Panc1 (cell line): Measurements from ENCODE around the gene APAF1.

ENCODE experiments used
- SIN3A ChIP-seq: IDR thresholded peaks from 2 replicates; pipeline ENCODE4 v1.6.1; 2012; ENCODE audit warnings: low read depth, mild to moderate bottlenecking, low read length, moderate library complexity, borderline replicate concordance; ENCODE audit not compliant: insufficient read depth
- TF ChIP-seq, protein P1 (sequence below): fragments of 450-650 bp; IDR thresholded peaks from 2 replicates; pipeline ENCODE4 v1.5.1; 2017; ENCODE audit warnings: mild to moderate bottlenecking

DNA sequence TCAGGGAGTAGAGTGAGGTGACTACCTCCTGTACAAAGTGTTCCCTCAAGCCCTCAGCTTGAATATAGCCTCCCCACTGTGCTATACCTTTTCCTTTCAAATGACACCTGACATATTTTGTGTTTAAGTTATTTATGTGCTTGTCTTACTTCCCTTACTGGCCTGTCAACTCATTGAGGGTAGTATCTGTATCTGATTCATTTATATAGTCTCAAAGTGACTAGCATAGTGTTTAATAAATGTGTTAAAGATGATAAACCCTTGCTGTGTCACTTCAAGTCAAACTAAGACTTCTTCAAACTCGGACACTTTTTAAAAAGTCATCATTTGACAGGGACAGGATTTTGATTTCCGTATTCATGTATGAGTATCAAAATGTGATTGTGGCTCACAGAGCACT is 52.1 kb downstream of the APAF1 start:
- TF ChIP-seq SIN3A: no peak
- TF ChIP-seq, protein P1, sequence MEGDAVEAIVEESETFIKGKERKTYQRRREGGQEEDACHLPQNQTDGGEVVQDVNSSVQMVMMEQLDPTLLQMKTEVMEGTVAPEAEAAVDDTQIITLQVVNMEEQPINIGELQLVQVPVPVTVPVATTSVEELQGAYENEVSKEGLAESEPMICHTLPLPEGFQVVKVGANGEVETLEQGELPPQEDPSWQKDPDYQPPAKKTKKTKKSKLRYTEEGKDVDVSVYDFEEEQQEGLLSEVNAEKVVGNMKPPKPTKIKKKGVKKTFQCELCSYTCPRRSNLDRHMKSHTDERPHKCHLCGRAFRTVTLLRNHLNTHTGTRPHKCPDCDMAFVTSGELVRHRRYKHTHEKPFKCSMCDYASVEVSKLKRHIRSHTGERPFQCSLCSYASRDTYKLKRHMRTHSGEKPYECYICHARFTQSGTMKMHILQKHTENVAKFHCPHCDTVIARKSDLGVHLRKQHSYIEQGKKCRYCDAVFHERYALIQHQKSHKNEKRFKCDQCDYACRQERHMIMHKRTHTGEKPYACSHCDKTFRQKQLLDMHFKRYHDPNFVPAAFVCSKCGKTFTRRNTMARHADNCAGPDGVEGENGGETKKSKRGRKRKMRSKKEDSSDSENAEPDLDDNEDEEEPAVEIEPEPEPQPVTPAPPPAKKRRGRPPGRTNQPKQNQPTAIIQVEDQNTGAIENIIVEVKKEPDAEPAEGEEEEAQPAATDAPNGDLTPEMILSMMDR: no peak
